MM.1S (cell line): Measurements from ENCODE around the gene TMTC1.

Source experiments
- EZH2 ChIP-seq: fragments of 300-600 bp; sonication (generic); optimal IDR thresholded peaks from 2 replicates; pipeline ENCODE3; 2017; ENCODE audit warnings: low read depth, mild to moderate bottlenecking, antibody characterized with exemption, low read length, mixed read lengths
- EZH2phosphoT487 ChIP-seq: fragments of 300-600 bp; sonication (generic); IDR thresholded peaks from 2 replicates; pipeline ENCODE4 v1.6.1; 2018; ENCODE audit warnings: antibody characterized with exemption, low read length
- TF ChIP-seq, protein P1 (sequence below): fragments of 300-600 bp; sonication (generic); IDR thresholded peaks from 2 replicates; pipeline ENCODE4 v1.5.1; 2016; ENCODE audit warnings: antibody characterized with exemption, low read length, mixed read lengths

DNA sequence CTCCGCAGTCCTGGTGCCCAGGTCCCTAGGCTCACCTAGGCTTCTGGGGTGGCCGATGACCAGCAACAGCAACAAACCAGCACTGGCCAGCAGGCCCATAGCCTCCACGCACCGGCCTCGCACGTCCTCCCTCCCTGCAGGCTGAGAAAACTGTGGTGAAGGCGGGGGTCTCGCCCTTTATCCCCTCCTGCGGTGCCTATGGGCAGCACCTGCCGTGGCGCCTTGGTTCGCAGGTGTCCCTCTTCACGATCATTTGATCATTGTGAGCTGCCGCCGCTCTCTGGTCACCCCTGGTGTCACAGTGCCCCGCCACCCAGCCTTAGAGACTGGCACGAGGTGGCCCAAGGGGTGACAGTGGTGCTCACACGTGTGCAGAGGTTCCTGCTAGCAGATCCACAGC lies 286.2 kb downstream of the TMTC1 start, which contains the start of gene OVCH1:
- TF ChIP-seq, protein P1, sequence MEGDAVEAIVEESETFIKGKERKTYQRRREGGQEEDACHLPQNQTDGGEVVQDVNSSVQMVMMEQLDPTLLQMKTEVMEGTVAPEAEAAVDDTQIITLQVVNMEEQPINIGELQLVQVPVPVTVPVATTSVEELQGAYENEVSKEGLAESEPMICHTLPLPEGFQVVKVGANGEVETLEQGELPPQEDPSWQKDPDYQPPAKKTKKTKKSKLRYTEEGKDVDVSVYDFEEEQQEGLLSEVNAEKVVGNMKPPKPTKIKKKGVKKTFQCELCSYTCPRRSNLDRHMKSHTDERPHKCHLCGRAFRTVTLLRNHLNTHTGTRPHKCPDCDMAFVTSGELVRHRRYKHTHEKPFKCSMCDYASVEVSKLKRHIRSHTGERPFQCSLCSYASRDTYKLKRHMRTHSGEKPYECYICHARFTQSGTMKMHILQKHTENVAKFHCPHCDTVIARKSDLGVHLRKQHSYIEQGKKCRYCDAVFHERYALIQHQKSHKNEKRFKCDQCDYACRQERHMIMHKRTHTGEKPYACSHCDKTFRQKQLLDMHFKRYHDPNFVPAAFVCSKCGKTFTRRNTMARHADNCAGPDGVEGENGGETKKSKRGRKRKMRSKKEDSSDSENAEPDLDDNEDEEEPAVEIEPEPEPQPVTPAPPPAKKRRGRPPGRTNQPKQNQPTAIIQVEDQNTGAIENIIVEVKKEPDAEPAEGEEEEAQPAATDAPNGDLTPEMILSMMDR = no peak
- TF ChIP-seq EZH2phosphoT487 (no peak), EZH2 (no peak)
